ENCODE results near the gene PDE6D.

Gene PDE6D

GRCh38 chr2:231686192-231687100 lies 94.6 kb downstream of the PDE6D start:
- TF ChIP-seq, protein P1, sequence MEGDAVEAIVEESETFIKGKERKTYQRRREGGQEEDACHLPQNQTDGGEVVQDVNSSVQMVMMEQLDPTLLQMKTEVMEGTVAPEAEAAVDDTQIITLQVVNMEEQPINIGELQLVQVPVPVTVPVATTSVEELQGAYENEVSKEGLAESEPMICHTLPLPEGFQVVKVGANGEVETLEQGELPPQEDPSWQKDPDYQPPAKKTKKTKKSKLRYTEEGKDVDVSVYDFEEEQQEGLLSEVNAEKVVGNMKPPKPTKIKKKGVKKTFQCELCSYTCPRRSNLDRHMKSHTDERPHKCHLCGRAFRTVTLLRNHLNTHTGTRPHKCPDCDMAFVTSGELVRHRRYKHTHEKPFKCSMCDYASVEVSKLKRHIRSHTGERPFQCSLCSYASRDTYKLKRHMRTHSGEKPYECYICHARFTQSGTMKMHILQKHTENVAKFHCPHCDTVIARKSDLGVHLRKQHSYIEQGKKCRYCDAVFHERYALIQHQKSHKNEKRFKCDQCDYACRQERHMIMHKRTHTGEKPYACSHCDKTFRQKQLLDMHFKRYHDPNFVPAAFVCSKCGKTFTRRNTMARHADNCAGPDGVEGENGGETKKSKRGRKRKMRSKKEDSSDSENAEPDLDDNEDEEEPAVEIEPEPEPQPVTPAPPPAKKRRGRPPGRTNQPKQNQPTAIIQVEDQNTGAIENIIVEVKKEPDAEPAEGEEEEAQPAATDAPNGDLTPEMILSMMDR (IDR thresholded peaks at IDR 0.05): no peak

DNA sequence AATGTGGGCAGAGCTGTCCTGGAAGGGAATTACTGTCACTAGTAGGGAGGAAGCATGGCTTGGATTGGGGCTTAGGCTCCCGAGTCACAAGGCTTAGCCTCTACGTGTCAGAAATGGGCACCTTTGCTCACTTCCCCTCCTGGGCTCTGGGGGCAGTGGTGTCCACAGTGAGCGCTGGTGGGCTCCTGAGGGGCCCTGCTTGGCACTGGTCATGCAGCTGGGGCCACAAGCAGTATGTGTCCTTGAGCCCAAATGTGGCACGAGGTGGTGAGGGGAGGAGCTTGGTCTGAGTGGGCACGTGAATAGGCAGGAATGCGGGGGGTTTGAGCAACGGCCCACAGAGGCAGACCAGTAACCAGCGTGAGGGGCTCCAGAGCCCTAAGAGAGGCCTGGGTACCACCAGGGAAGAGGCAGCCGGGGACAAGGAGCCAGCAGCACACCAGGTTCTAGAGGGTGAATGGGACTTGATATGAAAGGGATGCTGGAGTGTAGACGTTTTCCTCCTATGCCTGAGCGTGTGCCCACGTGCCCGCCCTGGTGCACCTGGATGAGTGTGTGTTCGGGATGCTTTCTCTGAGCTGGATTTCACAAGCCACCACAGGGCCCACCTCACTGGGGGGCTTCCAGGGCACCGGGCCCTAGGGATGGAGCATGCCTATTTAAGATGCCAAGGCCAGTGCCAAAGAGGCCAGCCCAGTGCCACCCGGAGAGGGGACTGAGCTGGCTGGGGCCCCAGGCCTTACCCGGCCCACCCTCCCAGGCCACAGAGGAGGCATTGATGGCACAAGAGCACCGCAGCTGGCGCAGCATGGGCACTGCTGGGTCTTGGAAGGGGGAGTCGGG lies 95.5 kb downstream of the PDE6D start:
- TF ChIP-seq, protein P1 (IDR thresholded peaks at IDR 0.05): no peak

- TF ChIP-seq, protein P1 (IDR thresholded peaks at IDR 0.05): no peak
Measured at GRCh38 chr2:231684314-231685223, 96.5 kb downstream of the PDE6D start.

- TF ChIP-seq, protein P1 (IDR thresholded peaks at IDR 0.05): no peak
Measured at GRCh38 chr2:231683292-231684235, 97.5 kb downstream of the PDE6D start.

DNA sequence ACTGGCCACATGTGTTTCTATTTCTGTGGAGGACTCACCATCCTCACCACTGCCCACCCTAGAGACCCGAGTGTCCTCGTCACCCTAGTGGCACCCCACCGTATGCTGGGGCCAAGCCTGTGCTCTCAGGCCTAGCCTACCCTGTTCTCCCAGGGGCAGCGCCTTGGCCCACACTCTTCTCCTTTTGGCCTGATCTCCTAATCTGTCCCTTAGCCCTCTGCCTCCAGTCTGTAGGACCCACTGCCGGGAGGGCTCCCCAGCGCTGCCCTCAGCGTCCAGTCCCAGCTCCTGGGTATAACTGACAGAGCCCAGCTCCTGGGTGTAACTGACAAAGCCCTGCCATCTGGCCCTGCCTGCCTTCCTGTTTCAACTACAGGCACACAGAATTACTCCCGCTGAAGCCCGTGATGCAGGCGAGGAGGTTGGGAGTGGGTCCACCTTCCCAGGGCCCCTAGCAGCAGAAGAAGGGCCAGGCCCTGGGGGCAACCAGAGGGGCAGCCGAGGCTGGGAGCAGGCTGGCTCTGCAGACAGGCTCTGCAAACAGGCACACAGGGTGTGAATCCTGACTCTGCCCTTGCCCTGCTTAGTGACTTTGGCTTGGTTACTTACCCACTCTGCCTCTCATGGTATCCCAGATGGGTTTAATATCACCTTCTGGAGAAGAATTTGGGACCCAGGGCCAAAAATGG lies 98.3 kb downstream of the PDE6D start:
- TF ChIP-seq, protein P1 (IDR thresholded peaks at IDR 0.05): no peak

Data from LNCAP (cell line).